Subcutaneous abdominal adipose tissue (tissue), 5 donors: ENCODE measurements around the gene VWA5B1.

ENCODE experiments used
- H3K27ac ChIP-seq: one replicate; pipeline ENCODE4 v1.7.0; 2013; ENCODE audit warnings: low read depth, mild to moderate bottlenecking, inconsistent platforms, low read length, moderate library complexity
- H3K27me3 ChIP-seq, 5 donors: one replicate each; pipeline ENCODE4 v1.7.0; 2013; ENCODE audit warnings: low read length in 5 of 5, inconsistent platforms in 1 of 5; ENCODE audit not compliant: control insufficient read depth in 5 of 5, insufficient read depth in 4 of 5
- H3K36me3 ChIP-seq, 5 donors: one replicate each; pipeline ENCODE4 v1.7.0; 2013; ENCODE audit warnings: low read length in 5 of 5; ENCODE audit not compliant: control insufficient read depth in 5 of 5, insufficient read depth in 5 of 5
- H3K4me1 ChIP-seq, 5 donors: one replicate each; pipeline ENCODE4 v1.7.0; 2013; ENCODE audit warnings: low read length in 5 of 5, mild to moderate bottlenecking in 3 of 5, moderate library complexity in 1 of 5; ENCODE audit not compliant: control insufficient read depth in 5 of 5, insufficient read depth in 5 of 5
- H3K4me3 ChIP-seq, 5 donors: one replicate each; pipeline ENCODE4 v1.7.0; 2013; ENCODE audit warnings: low read length in 5 of 5, low read depth in 1 of 5
- H3K9ac ChIP-seq, 5 donors: one replicate each; pipeline ENCODE4 v1.7.0; 2013; ENCODE audit warnings: low read length in 5 of 5, mild to moderate bottlenecking in 4 of 5, moderate library complexity in 3 of 5
- H3K9me3 ChIP-seq, 5 donors: one replicate each; pipeline ENCODE4 v1.7.0; 2013; ENCODE audit warnings: low read length in 5 of 5; ENCODE audit not compliant: control insufficient read depth in 5 of 5
- donor health status: healthy.
- donor health status: healthy.
- donor health status: healthy.
- donor health status: healthy.
- donor health status: healthy.

VWA5B1 gene

GRCh38 chr1:20402585-20403422, 112.1 kb downstream of the VWA5B1 start:
- H3K4me1 ChIP-seq, result peaks cover 0 to 14% (median 5%) of the 10 kb centered on the region in 5 donors
- no peak overlapping the region for H3K9ac ChIP-seq
- H3K36me3 ChIP-seq, result no peaks in the 10 kb centered on the region
- no peak overlapping the region for H3K4me3 ChIP-seq
- peaks cover 16 to 53% (median 46%) of the 10 kb centered on the region in 5 donors for H3K27me3 ChIP-seq
- H3K9me3 ChIP-seq, result no peaks in the 10 kb centered on the region
- no peak overlapping the region for H3K27ac ChIP-seq

GRCh38 chr1:20403423-20404145, 112.9 kb downstream of the VWA5B1 start:
- Histone ChIP-seq H3K9me3 (no peaks in the 10 kb centered on the region), H3K27me3 (peaks cover 16 to 53% (median 46%) of the 10 kb centered on the region in 5 donors), H3K36me3 (no peaks in the 10 kb centered on the region), H3K27ac (no peak overlapping the region), H3K9ac (no peak overlapping the region), H3K4me1 (peaks cover 0 to 14% (median 5%) of the 10 kb centered on the region in 5 donors), H3K4me3 (no peak overlapping the region)

GRCh38 chr1:20404466-20404865, 113.8 kb downstream of the VWA5B1 start:
- H3K36me3 ChIP-seq, result no peaks in the 10 kb centered on the region
- H3K27me3 ChIP-seq, result peaks cover 16 to 50% (median 40%) of the 10 kb centered on the region in 5 donors
- H3K9me3 ChIP-seq, result no peaks in the 10 kb centered on the region
- H3K27ac ChIP-seq, result no peak overlapping the region
- H3K4me3 ChIP-seq, result no peak overlapping the region
- H3K4me1 ChIP-seq, result peaks cover 0 to 14% (median 5%) of the 10 kb centered on the region in 5 donors
- H3K9ac ChIP-seq, result no peak overlapping the region
